Transverse colon (tissue), 3 donors: ENCODE measurements around the gene DNHD1.

Experiments used
- EP300 ChIP-seq: sonication (generic); formaldehyde crosslinking; IDR thresholded peaks from one replicate; pipeline ENCODE4 v1.6.1; 2017; ENCODE audit warnings: antibody characterized with exemption, low read depth
- POLR2A ChIP-seq: fragments of 450-650 bp; IDR thresholded peaks from one replicate; pipeline ENCODE4 v1.6.1; 2016; ENCODE audit warnings: antibody characterized with exemption, mild to moderate bottlenecking, moderate library complexity
- TF ChIP-seq, protein P1 (sequence below), 5 experiments: fragments of 200-600 bp in 3 of 5; fragments of 450-650 bp in 2 of 5; sonication (generic) in 3 of 5; IDR thresholded peaks; 1 replicate in 2 of 5; 2 replicates in 3 of 5; pipeline ENCODE4 v1.5.1; 2016 to 2017; ENCODE audit warnings: antibody characterized with exemption in 5 of 5, inconsistent platforms in 3 of 5, mild to moderate bottlenecking in 2 of 5, moderate library complexity in 1 of 5

DNA sequence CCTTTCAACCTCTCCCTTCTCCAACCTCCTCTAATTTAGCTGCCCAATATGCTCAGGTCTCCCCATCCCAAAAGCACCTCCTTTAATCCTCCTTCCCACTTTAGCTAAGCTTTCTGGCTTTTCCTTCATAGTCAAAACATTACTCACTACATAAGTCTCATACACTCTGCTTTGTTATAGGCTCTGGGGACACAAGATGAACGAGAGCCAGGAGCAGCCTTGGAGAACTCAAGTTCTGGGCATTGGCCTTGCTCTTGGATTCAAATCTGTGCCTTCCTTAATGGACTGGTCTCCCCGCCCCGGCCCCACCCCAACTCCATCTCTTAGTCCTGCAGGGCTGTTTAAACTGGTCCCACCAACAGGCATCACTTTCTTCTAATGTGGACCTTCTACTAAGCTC lies 44.9 kb upstream of the DNHD1 start:
- TF ChIP-seq, protein P1, sequence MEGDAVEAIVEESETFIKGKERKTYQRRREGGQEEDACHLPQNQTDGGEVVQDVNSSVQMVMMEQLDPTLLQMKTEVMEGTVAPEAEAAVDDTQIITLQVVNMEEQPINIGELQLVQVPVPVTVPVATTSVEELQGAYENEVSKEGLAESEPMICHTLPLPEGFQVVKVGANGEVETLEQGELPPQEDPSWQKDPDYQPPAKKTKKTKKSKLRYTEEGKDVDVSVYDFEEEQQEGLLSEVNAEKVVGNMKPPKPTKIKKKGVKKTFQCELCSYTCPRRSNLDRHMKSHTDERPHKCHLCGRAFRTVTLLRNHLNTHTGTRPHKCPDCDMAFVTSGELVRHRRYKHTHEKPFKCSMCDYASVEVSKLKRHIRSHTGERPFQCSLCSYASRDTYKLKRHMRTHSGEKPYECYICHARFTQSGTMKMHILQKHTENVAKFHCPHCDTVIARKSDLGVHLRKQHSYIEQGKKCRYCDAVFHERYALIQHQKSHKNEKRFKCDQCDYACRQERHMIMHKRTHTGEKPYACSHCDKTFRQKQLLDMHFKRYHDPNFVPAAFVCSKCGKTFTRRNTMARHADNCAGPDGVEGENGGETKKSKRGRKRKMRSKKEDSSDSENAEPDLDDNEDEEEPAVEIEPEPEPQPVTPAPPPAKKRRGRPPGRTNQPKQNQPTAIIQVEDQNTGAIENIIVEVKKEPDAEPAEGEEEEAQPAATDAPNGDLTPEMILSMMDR (IDR thresholded peaks at IDR 0.05): no peak
- no peak for TF ChIP-seq POLR2A
- TF ChIP-seq EP300: no peak
